GM12878 (cell line): ENCODE results near the gene PRKN. TPM values are rescaled to one million over a fixed set of nuclear protein-coding genes. Genes with fewer than 3 reads are reported as not detected.

ENCODE experiments used
- ATAC-seq: fragments of 200-7000 bp; cut with Tn5 transposase; 3 replicates; pipeline ENCODE4 v1.9.1; 2020; ENCODE audit warnings: mild to moderate bottlenecking, moderate library complexity
- BruUV-seq: library from RNA; stranded (reverse); fragments of 400-500 nt; replicated peaks from 2 replicates; lab custom pipeline; 2021; lab: Mats Ljungman, UMichigan
- CTCF ChIA-PET: fragments of 300-600 bp; sonication (Branson Sonifier 250); formaldehyde crosslinking; extraction: SDS; loops from one replicate; lab custom pipeline; 2021; ENCODE audit warnings: inconsistent platforms; lab: Yijun Ruan, JAX
- POLR2A ChIA-PET: fragments of 350-600 bp; formaldehyde crosslinking; extraction: SDS; loops from one replicate; lab custom pipeline; 2021; ENCODE audit warnings: inconsistent platforms; lab: Charles Lee
- RAD21 ChIA-PET: fragments of 300-600 bp; sonication (Branson Sonifier 250); formaldehyde crosslinking; loops from one replicate; lab custom pipeline; 2023; ENCODE audit warnings: antibody characterized with exemption; ENCODE audit not compliant: unreplicated experiment; lab: Charles Lee
- SMC1A ChIA-PET: fragments of 300-600 bp; sonication (Branson Sonifier 250); formaldehyde crosslinking; loops from one replicate; lab custom pipeline; 2023; ENCODE audit not compliant: unreplicated experiment, uncharacterized antibody; lab: Charles Lee
- DNase-seq: peaks from one replicate; pipeline ENCODE4 v3.0.0-alpha.2; 2011; ENCODE audit warnings: low read depth, low spot score
- FAIRE-seq: peaks from 3 replicates; lab custom pipeline; 2011; peaks lifted over from hg19 to GRCh38; lab: Jason Lieb, UNC
- H2AFZ ChIP-seq: 2 replicates; pipeline ENCODE4 v1.6.0; 2011; ENCODE audit warnings: low read depth, low read length, control low read depth; ENCODE audit not compliant: control insufficient read depth
- H3K27ac ChIP-seq: 2 replicates; pipeline ENCODE4 v1.5.1; 2011; ENCODE audit warnings: control low read depth; ENCODE audit not compliant: control insufficient read depth, insufficient read depth
- H3K27me3 ChIP-seq, 2 experiments: replicated peaks in 1 of 2; 2 replicates each; pipeline versions ENCODE4 v1.6.0 to v1.6.1; 2011; ENCODE audit warnings: low read length in 1 of 2; ENCODE audit not compliant: control insufficient read depth in 2 of 2, insufficient read depth in 2 of 2
- H3K36me3 ChIP-seq, 2 experiments: 2 replicates each; pipeline ENCODE4 v1.5.1; 2011; ENCODE audit warnings: low read length in 1 of 2; ENCODE audit not compliant: control insufficient read depth in 2 of 2, insufficient read depth in 2 of 2
- H3K4me1 ChIP-seq: 2 replicates; pipeline ENCODE4 v1.6.1; 2011; ENCODE audit warnings: mild to moderate bottlenecking, low read length, moderate library complexity, mixed read lengths; ENCODE audit not compliant: control insufficient read depth, insufficient read depth
- H3K4me2 ChIP-seq: 2 replicates; pipeline ENCODE4 v1.6.0; 2011; ENCODE audit warnings: control low read depth; ENCODE audit not compliant: control insufficient read depth, insufficient read depth
- H3K4me3 ChIP-seq: fragments of 200-600 bp; sonication (generic); 2 replicates; pipeline ENCODE4 v1.5.1; 2016
- H3K79me2 ChIP-seq: 2 replicates; pipeline ENCODE4 v1.6.0; 2011; ENCODE audit warnings: low read length; ENCODE audit not compliant: control insufficient read depth, insufficient read depth
- H3K9ac ChIP-seq: 2 replicates; pipeline ENCODE4 v1.8.0; 2011; ENCODE audit warnings: low read length, control low read depth, mixed read lengths; ENCODE audit not compliant: control insufficient read depth, insufficient read depth
- H3K9me3 ChIP-seq: replicated peaks from 3 replicates; pipeline ENCODE4 v1.5.1; 2011; ENCODE audit warnings: mild to moderate bottlenecking, low read length; ENCODE audit not compliant: control insufficient read depth, insufficient read depth
- H4K20me1 ChIP-seq: 2 replicates; pipeline ENCODE4 v1.6.0; 2011; ENCODE audit not compliant: control insufficient read depth, insufficient read depth
- CREM ChIP-seq: IDR thresholded peaks from 2 replicates; pipeline ENCODE4 v1.6.1; 2014; ENCODE audit warnings: antibody characterized with exemption, low read depth
- FOS ChIP-seq: IDR thresholded peaks from 3 replicates; pipeline ENCODE4 v1.6.1; 2011; ENCODE audit warnings: borderline replicate concordance; ENCODE audit not compliant: insufficient read length; ENCODE audit errors: extremely low read depth
- GATAD2B ChIP-seq: fragments of 450-650 bp; conservative IDR thresholded peaks from 2 replicates; pipeline ENCODE4 v1.6.1; 2017; ENCODE audit warnings: low read depth, mild to moderate bottlenecking, moderate library complexity
- IRF5 ChIP-seq: fragments of 450-650 bp; IDR thresholded peaks from 2 replicates; pipeline ENCODE4 v1.6.1; 2017; ENCODE audit warnings: borderline replicate concordance
- NFYA ChIP-seq: IDR thresholded peaks from 2 replicates; pipeline ENCODE4 v1.6.1; 2011; ENCODE audit warnings: low read depth, mild to moderate bottlenecking, low read length, improper control_type of control experiment, borderline replicate concordance
- NR2C1 ChIP-seq: fragments of 450-650 bp; IDR thresholded peaks from 2 replicates; pipeline ENCODE4 v1.6.1; 2017; ENCODE audit warnings: antibody characterized with exemption, mild to moderate bottlenecking, moderate library complexity
- NRF1 ChIP-seq: conservative IDR thresholded peaks from 2 replicates; pipeline ENCODE4 v1.6.1; 2011; ENCODE audit warnings: mild to moderate bottlenecking, low read depth, low read length, improper control_type of control experiment
- PKNOX1 ChIP-seq: fragments of 450-650 bp; IDR thresholded peaks from 2 replicates; pipeline ENCODE4 v1.6.1; 2016; ENCODE audit warnings: mild to moderate bottlenecking
- POLR2A ChIP-seq: IDR thresholded peaks from 2 replicates; pipeline ENCODE4 v1.6.1; 2011; ENCODE audit warnings: low read depth, mild to moderate bottlenecking, low read length
- RAD51 ChIP-seq: fragments of 450-650 bp; IDR thresholded peaks from 2 replicates; pipeline ENCODE4 v1.6.1; 2016; ENCODE audit warnings: moderate library complexity, mild to moderate bottlenecking, inconsistent platforms
- RUNX3 ChIP-seq: IDR thresholded peaks from 2 replicates; pipeline ENCODE4 v1.6.1; 2012; ENCODE audit warnings: low read length, inconsistent platforms
- SMC3 ChIP-seq: IDR thresholded peaks from 2 replicates; pipeline ENCODE4 v1.6.1; 2011; ENCODE audit warnings: low read length, improper control_type of control experiment, borderline replicate concordance
- YY1 ChIP-seq: IDR thresholded peaks from 2 replicates; pipeline ENCODE4 v1.6.1; 2011; ENCODE audit warnings: low read depth, mild to moderate bottlenecking, low read length
- ZNF622 ChIP-seq: fragments of 450-650 bp; IDR thresholded peaks from 2 replicates; pipeline ENCODE4 v1.6.1; 2017; ENCODE audit warnings: mild to moderate bottlenecking, inconsistent platforms
- ZSCAN29 ChIP-seq: fragments of 450-650 bp; IDR thresholded peaks from 2 replicates; pipeline ENCODE4 v1.6.1; 2017; ENCODE audit warnings: mild to moderate bottlenecking, moderate library complexity
- WGBS: methylation state at CpG from one replicate; pipeline ENCODE4 v1.1.6; 2016; ENCODE audit warnings: low lambda C conversion rate; ENCODE audit not compliant: insufficient replicate concordance, insufficient coverage; ENCODE audit errors: missing lambda C conversion rate; 5-methylcytosine and 5-hydroxymethylcytosine counted together
- in situ Hi-C: fragments of 300-500 bp; cut with MboI; formaldehyde crosslinking; loops from 9 replicates; pipeline ENCODE4 v1.14.3; 2018; ENCODE audit warnings: mixed read lengths
- intact Hi-C: fragments of 100-400 bp; cut with micrococcal nuclease; formaldehyde crosslinking; loops from one replicate; pipeline ENCODE4 v1.14.2; 2022; ENCODE audit not compliant: unreplicated experiment
- polyA plus RNA-seq, 11 experiments: library from polyadenylated mRNA; depleted of rRNA in 4 of 11; unstranded in 6 of 11; stranded (reverse) in 5 of 11; fragments of >200 nt; fragmentation: Nextera tagmentation in 4 of 11; fragmentation: Illumina TruSeq in 1 of 11; extraction: Ambion mirVana in 4 of 11; extraction: Trizol in 1 of 11; gene quantifications; 1 replicate in 1 of 11; 2 replicates in 10 of 11; pipeline versions ENCODE4 v1.2.1 to v1.2.3, GENCODE V29; 2011 to 2016; ENCODE audit warnings: inconsistent platforms in 2 of 11, missing spikeins in 2 of 11, low read depth in 1 of 11
- total RNA-seq, 4 experiments: library from RNA; depleted of rRNA in 3 of 4; stranded (reverse); fragments of >200 nt in 3 of 4; fragmentation: Illumina TruSeq in 1 of 4; extraction: Trizol in 1 of 4; gene quantifications; 2 replicates each; pipeline versions ENCODE4 v1.2.1 to v1.2.3, GENCODE V29; 2013 to 2021
- TF ChIP-seq, protein P1 (sequence below): fragments of 450-650 bp; IDR thresholded peaks from 2 replicates; pipeline ENCODE4 v1.6.1; 2017; ENCODE audit warnings: mild to moderate bottlenecking

PRKN gene
- total and polyA plus RNA-seq, 10 of the 15 experiments (the other 5 are each of a cell fraction or from before 2014, with no cell fraction given) = 0.06 to 0.09 TPM; not detected in 8

- TF ChIP-seq NFYA (no peak), PKNOX1 (no peak), NR2C1 (no peak), IRF5 (no peak), RUNX3 (no peak)
Measured at GRCh38 chr6:161586887-161587286, 1140.7 kb downstream of the PRKN start (continued).

DNA sequence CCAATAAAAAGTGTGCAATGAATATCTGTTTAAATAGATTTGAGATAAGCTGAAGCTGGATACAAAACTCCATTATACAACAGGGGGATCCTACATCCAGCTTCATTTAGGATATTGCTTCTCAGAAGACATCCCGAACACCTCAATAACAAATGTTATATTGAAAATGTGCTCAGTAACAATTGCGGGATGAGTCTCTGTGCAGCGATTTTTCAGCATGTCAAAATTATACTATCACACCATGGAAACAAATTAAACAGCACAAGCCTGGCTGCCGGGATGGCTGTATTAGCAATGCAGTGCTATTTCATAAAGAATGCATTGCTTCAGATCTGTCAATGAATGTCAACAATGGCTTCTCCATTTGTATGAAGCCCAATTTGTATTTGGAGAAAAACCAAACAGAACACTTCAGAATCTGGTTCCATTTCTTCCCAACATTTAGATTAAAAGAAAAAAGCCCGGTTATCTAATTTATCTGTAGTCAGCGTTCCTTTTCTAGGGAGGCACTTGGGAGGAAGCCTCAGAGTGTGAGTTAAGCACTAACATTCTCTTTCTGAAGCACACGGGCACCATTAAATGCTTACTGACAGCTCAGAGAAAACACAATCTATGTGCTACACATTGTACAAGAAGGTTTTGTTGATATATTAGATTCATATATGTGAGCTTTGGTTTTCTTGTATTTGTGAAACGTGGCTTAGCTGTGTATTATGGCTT is 1142.8 kb downstream of the PRKN start:
- in situ Hi-C loops (no loop called here), intact Hi-C loops (no loop called here)
- H3K9me3 ChIP-seq = no peaks in the 10 kb centered on the region
- no peak overlapping the region for H3K27ac ChIP-seq
- ATAC-seq = no peak
- CTCF ChIA-PET = interaction anchor here (2.2 kb wide), 1 partner anchor 10 kb away, joined by 5 read pairs; no protein-coding TSS in a partner anchor
- WGBS = 30% methylated on average over 8 of the region's 8 CpGs
- H3K27me3 ChIP-seq = no peaks in the 10 kb centered on the region
- H3K4me3 ChIP-seq = no peak overlapping the region
- H4K20me1 ChIP-seq = no peaks in the 10 kb centered on the region
- BruUV-seq = no TSS peak
- POLR2A ChIA-PET = no interaction called here
- no peak overlapping the region for H3K9ac ChIP-seq
- SMC1A ChIA-PET = interaction anchor here (1.5 kb wide), 1 partner anchor 10 kb away, joined by 3 read pairs; no protein-coding TSS in a partner anchor
- no peak for FAIRE-seq
- H2AFZ ChIP-seq = no peak overlapping the region
- no peak overlapping the region for H3K4me2 ChIP-seq
- no peak for DNase-seq
- no peaks in the 10 kb centered on the region for H3K79me2 ChIP-seq
- RAD21 ChIA-PET = no interaction called here
- H3K36me3 ChIP-seq = no peaks in the 10 kb centered on the region
- H3K4me1 ChIP-seq = no peaks in the 10 kb centered on the region
- TF ChIP-seq GATAD2B (no peak), YY1 (no peak), ZNF622 (no peak), POLR2A (no peak), ZSCAN29 (no peak), SMC3 (no peak), FOS (no peak), CREM (no peak), NRF1 (no peak), RAD51 (no peak), PKNOX1 (no peak)
- TF ChIP-seq, protein P1, sequence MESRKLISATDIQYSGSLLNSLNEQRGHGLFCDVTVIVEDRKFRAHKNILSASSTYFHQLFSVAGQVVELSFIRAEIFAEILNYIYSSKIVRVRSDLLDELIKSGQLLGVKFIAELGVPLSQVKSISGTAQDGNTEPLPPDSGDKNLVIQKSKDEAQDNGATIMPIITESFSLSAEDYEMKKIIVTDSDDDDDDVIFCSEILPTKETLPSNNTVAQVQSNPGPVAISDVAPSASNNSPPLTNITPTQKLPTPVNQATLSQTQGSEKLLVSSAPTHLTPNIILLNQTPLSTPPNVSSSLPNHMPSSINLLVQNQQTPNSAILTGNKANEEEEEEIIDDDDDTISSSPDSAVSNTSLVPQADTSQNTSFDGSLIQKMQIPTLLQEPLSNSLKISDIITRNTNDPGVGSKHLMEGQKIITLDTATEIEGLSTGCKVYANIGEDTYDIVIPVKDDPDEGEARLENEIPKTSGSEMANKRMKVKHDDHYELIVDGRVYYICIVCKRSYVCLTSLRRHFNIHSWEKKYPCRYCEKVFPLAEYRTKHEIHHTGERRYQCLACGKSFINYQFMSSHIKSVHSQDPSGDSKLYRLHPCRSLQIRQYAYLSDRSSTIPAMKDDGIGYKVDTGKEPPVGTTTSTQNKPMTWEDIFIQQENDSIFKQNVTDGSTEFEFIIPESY = no peak
